Measurements from ENCODE around the gene BABAM1. TPM values are rescaled to one million over a fixed set of nuclear protein-coding genes. Genes with fewer than 3 reads are reported as not detected.

BABAM1 gene
- total RNA-seq, 4 donors from 2014 or later = 72.2 to 92.3 (median 82.5) TPM

DNA sequence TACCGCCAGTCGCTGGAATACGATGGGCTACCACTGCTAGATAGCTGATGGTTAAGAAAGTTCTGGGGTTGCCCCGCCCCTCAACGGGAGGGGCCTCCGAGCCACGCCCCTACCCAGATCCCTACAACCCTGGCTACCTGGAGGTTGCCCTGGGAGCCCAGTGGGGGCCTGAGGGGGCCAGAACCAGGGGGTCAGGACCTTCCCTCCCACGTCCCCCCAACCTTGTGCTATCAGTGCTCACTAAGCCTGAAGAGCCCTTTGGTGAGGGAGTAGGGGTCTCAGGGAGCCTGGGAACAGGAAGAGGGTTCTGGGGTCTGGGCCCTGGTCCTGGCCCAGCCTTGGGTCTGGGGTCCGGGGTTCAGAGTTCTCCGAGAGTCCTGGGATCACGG lies 32.3 kb upstream of the BABAM1 start:
- Histone ChIP-seq H3K36me3 (peaks cover 17 to 71% (median 60%) of the 10 kb centered on the region in 4 donors), H3K4me1 (peaks cover 22 to 41% (median 32%) of the 10 kb centered on the region in 4 donors), H3K27me3 (no peaks in the 10 kb centered on the region), H3K4me3 (peak overlapping the region; percentile 55 to 61 (median 58)), H3K27ac (replicated peaks in 1 of 4) (peak overlapping the region; percentile 77 to 87 (median 78)), H3K9me3 (no peaks in the 10 kb centered on the region)
- DNase-seq (ENCODE audit: extremely low spot score) = no peak
- TF ChIP-seq POLR2AphosphoS5 (IDR thresholded peaks at IDR 0.05) (no peak), POLR2A (IDR thresholded peaks at IDR 0.05; ENCODE audit: low read depth) (no peak), EP300 (IDR thresholded peaks at IDR 0.05) (no peak)
- TF ChIP-seq, protein P1, sequence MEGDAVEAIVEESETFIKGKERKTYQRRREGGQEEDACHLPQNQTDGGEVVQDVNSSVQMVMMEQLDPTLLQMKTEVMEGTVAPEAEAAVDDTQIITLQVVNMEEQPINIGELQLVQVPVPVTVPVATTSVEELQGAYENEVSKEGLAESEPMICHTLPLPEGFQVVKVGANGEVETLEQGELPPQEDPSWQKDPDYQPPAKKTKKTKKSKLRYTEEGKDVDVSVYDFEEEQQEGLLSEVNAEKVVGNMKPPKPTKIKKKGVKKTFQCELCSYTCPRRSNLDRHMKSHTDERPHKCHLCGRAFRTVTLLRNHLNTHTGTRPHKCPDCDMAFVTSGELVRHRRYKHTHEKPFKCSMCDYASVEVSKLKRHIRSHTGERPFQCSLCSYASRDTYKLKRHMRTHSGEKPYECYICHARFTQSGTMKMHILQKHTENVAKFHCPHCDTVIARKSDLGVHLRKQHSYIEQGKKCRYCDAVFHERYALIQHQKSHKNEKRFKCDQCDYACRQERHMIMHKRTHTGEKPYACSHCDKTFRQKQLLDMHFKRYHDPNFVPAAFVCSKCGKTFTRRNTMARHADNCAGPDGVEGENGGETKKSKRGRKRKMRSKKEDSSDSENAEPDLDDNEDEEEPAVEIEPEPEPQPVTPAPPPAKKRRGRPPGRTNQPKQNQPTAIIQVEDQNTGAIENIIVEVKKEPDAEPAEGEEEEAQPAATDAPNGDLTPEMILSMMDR (IDR thresholded peaks at IDR 0.05) = no peak
- intact Hi-C loops (cut with DNase I) = no loop called here
- WGBS = 23% methylated on average over 8 of the region's 11 CpGs

DNA sequence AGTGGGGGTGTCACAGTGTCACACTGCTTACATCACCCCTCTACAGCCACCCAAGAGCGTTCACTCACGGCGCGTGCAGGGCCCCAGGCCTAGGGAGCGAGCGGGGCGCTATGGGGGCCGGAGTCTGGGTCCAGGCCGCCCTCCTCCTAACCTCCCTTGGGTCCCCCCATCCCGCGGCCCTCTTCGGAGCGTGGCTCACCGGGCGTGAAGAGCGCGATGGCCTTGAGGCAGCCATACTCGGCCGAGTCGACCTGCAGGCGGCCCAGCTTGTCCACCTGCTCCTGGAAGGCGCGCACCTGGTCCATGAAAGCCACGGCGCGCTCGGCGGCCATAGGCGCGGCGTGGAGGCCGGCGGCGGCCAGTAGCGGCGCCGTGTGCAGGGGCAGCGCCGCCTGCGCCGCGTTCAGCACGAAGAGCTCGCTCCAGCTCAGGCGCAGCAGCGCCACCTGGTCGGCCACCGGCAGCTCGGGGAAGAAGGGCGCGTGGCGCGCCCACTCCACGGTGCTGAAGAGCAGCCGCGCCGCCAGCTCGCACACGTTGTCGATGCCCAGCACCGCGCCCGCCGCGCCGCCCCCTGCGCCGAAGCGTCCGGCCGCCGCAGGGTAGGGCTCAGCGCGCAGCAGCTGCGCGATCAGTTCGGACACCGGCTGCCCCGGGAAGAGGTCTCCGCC lies 31.8 kb upstream of the BABAM1 start:
- no peak for DNase-seq (ENCODE audit: extremely low spot score)
- Histone ChIP-seq H3K4me1 (peaks cover 22 to 46% (median 33%) of the 10 kb centered on the region in 4 donors), H3K36me3 (peaks cover 17 to 68% (median 63%) of the 10 kb centered on the region in 4 donors), H3K4me3 (peak overlapping the region; percentile 55 to 61 (median 58)), H3K9me3 (no peaks in the 10 kb centered on the region), H3K27me3 (no peaks in the 10 kb centered on the region), H3K27ac (replicated peaks in 1 of 4) (peak overlapping the region; percentile 77 to 87 (median 78))
- no CpG with 5 or more reads among the region's 80 CpGs for WGBS
- no peak for TF ChIP-seq EP300 (IDR thresholded peaks at IDR 0.05)
- TF ChIP-seq, protein P1 (IDR thresholded peaks at IDR 0.05) = peak; percentile 56 to 66 (median 59)
- intact Hi-C loops (cut with DNase I) = no loop called here

DNA sequence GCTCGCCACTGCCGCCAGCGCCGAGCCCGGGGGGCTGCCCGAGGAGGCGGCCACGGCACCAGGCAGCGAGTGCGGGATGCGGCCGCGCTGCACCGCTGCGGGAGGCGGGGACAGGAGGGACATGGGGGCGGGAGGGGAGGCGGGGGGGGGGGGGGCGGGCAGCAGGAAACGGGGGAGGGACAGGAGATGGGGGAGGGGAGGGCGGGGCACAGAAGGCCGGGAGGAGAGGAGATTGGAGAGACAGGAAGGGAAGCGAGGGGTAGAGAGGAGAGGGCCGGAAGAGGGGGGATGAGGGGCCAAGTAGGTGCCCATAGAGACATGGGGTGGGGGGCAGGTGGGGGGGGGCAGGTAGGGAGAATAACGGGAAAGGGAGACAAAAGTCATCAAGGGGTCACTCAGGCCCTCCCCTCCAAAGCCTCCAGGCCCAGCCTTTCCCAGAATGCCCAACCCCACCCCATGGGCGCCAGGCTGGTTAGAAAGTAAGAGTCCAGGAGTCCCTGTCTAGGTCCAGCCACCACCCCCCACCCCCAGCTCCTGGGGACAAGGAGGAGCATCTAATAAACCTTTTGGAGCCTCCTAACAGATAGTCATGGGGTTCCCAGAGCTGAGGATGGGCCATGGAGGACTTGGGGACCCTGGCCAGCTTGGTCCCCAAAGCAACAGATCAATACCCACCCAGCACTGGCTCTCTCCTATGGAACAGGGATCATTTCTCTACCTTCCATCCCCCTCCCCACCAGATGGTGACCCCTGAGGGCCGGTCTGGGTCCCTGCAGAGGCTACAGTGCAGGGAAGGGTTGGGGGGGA lies 31.1 kb upstream of the BABAM1 start:
- Histone ChIP-seq H3K27me3 (no peaks in the 10 kb centered on the region), H3K36me3 (peaks cover 17 to 66% (median 59%) of the 10 kb centered on the region in 4 donors), H3K27ac (replicated peaks in 1 of 4) (peak overlapping the region; percentile 77 to 87 (median 78)), H3K4me3 (peak overlapping the region; percentile 55 to 61 (median 58)), H3K4me1 (peaks cover 24 to 54% (median 37%) of the 10 kb centered on the region in 4 donors), H3K9me3 (no peaks in the 10 kb centered on the region)
- WGBS = 8% methylated on average over 19 of the region's 27 CpGs
- intact Hi-C loops (cut with DNase I) = no loop called here
- DNase-seq (ENCODE audit: extremely low spot score) = no peak
- TF ChIP-seq POLR2A (IDR thresholded peaks at IDR 0.05; ENCODE audit: low read depth) = no peak
- TF ChIP-seq, protein P1 (IDR thresholded peaks at IDR 0.05) = no peak
- TF ChIP-seq POLR2AphosphoS5 (IDR thresholded peaks at IDR 0.05) = no peak
- no peak for TF ChIP-seq EP300 (IDR thresholded peaks at IDR 0.05)

DNA sequence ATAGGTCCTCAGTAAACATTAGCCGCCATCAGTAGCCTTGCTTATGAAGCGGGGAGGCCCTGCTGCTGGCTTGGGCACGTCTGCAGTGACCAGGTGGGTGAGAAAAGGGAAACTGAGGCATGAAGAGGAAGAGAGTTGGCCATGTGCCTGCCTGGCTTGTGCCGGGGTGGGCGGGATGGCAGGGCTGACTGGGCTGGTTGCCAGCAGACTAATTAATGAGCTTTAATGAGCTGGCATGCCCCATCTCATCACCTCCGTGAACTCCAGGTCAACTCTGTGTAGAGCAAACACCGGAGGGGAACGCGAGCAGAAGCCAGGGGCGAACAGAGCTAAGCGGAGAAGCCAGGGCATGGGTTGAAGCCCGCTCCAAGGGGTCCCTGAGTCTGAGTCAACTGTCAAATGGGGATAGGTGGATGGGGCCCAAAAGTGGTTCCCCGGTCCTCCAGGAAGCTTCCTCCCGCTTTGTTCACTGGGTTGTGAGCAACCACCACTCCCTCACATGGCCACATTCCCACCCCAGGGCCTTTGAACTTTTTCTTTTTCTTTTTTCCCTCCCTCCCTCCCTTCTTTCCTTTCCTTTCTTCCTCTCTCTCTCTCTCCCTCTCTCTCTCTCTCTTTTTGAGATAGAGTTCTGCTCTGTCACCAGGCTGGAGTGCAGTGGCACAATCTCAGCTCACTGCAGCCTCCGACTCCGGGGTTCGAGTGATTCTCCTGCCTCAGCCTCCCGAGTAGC lies 30.3 kb upstream of the BABAM1 start:
- Histone ChIP-seq H3K9me3 (no peaks in the 10 kb centered on the region), H3K4me3 (peak overlapping the region in 1 of 4 donors; percentile 61), H3K27ac (replicated peaks in 1 of 4) (peak overlapping the region; percentile 77 to 87 (median 78)), H3K27me3 (no peaks in the 10 kb centered on the region), H3K36me3 (peaks cover 11 to 58% (median 52%) of the 10 kb centered on the region in 4 donors), H3K4me1 (peaks cover 32 to 62% (median 45%) of the 10 kb centered on the region in 4 donors)
- intact Hi-C loops (cut with DNase I) = no loop called here
- 79% methylated on average over 18 of the region's 18 CpGs for WGBS
- TF ChIP-seq EP300 (IDR thresholded peaks at IDR 0.05) (no peak), POLR2AphosphoS5 (IDR thresholded peaks at IDR 0.05) (no peak), POLR2A (IDR thresholded peaks at IDR 0.05; ENCODE audit: low read depth) (no peak)
- TF ChIP-seq, protein P1 (IDR thresholded peaks at IDR 0.05) = no peak
- no peak for DNase-seq (ENCODE audit: extremely low spot score)
